HUES6 (cell line): ENCODE measurements around the gene SEC61B.
A peak's percentile ranks its signal among the peaks of the same experiment; 100 is the strongest.

Experiments used
- H3K27ac ChIP-seq: 2 replicates; pipeline ENCODE4 v1.7.0; 2013; ENCODE audit warnings: low read depth, mild to moderate bottlenecking, low read length, inconsistent platforms
- H3K27me3 ChIP-seq: 2 replicates; pipeline ENCODE4 v1.6.1; 2013; ENCODE audit warnings: low read length; ENCODE audit not compliant: control insufficient read depth, insufficient read depth
- H3K36me3 ChIP-seq: 2 replicates; pipeline ENCODE4 v1.6.1; 2013; ENCODE audit warnings: low read length; ENCODE audit not compliant: control insufficient read depth, insufficient read depth
- H3K4me1 ChIP-seq: 2 replicates; pipeline ENCODE4 v1.6.1; 2013; ENCODE audit warnings: low read length; ENCODE audit not compliant: control insufficient read depth, insufficient read depth
- H3K4me3 ChIP-seq: 2 replicates; pipeline ENCODE4 v1.5.1; 2013; ENCODE audit warnings: low read depth, low read length
- H3K9ac ChIP-seq: one replicate; pipeline ENCODE4 v1.6.1; 2013; ENCODE audit warnings: mild to moderate bottlenecking, low read length
- H3K9me3 ChIP-seq: 2 replicates; pipeline ENCODE4 v1.6.1; 2013; ENCODE audit warnings: low read depth, low read length; ENCODE audit not compliant: control insufficient read depth, insufficient read depth

Gene SEC61B

DNA sequence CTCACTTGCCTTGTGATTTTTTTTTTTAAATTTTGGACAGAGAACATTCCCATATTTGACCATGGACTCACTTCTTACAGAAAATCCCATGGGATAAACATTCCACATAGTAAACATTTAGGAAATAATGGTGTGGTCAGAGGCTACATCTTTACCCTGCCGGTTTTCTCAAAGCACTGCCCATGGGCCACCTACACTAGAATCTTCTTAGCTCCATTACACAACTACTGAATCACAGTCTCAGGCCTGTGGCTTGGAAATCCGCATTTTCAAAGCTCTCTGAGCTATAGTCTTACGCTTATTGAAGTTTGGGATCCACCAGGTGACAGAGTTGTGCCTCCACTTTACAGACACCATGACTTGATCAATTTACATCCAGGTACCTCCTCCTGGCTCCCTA, 39.7 kb upstream of the SEC61B start:
- H3K9ac ChIP-seq: no peak overlapping the region
- H3K36me3 ChIP-seq: no peaks in the 10 kb centered on the region
- H3K4me1 ChIP-seq: peaks cover 7% of the 10 kb centered on the region
- H3K27me3 ChIP-seq: no peaks in the 10 kb centered on the region
- no peak overlapping the region for H3K27ac ChIP-seq
- H3K9me3 ChIP-seq: no peaks in the 10 kb centered on the region
- H3K4me3 ChIP-seq: no peak overlapping the region

DNA sequence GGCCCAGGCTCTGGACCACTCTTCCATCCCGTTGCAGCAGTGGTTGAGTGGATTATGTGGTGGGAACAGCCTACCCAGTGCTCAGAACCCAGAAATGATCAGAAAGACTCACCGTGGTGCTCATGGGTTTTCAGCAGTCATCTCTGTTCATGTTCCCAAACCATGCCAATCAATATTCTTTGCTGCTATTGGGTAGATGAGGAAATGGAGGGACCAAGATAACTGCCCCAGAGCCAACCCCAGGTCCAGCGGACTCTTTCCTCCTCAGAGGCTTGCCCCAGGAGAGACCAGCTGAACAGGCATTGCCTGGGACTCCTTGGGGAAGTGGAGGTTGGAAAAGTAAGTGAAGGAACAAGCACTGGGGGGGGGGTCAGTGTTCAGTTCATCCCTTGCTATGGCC, 38.5 kb upstream of the SEC61B start:
- Histone ChIP-seq H3K36me3 (no peaks in the 10 kb centered on the region), H3K27me3 (0 out of 2 replicates have a peak, but pooled peaks cover 4% of the 10 kb centered on the region), H3K4me1 (peaks cover 7% of the 10 kb centered on the region), H3K9me3 (no peaks in the 10 kb centered on the region), H3K9ac (no peak overlapping the region), H3K4me3 (no peak overlapping the region), H3K27ac (no peak overlapping the region)

DNA sequence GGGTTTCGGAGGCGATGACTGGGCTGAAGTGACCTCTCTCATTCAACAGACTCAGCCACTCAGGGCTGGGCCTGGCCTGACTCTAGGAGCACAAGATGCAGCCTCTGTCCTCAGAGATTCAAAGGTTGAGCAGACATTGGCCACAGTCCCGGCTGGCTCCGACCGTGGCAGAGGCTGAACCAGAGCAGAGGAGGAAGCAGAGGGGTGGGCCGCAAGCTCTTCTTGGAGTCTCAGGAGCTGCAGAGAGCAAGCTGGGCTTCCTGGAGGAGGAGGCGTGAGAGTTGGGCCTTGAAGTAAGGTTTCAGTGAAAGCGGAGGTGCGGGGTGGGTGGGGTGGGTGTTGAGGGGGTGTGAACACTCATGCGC, 38.0 kb upstream of the SEC61B start:
- 0 out of 2 replicates have a peak, but pooled peaks cover 5% of the 10 kb centered on the region for H3K27me3 ChIP-seq
- H3K27ac ChIP-seq: no peak overlapping the region
- H3K9me3 ChIP-seq: no peaks in the 10 kb centered on the region
- peaks cover 7% of the 10 kb centered on the region for H3K4me1 ChIP-seq
- no peak overlapping the region for H3K4me3 ChIP-seq
- no peaks in the 10 kb centered on the region for H3K36me3 ChIP-seq
- no peak overlapping the region for H3K9ac ChIP-seq

DNA sequence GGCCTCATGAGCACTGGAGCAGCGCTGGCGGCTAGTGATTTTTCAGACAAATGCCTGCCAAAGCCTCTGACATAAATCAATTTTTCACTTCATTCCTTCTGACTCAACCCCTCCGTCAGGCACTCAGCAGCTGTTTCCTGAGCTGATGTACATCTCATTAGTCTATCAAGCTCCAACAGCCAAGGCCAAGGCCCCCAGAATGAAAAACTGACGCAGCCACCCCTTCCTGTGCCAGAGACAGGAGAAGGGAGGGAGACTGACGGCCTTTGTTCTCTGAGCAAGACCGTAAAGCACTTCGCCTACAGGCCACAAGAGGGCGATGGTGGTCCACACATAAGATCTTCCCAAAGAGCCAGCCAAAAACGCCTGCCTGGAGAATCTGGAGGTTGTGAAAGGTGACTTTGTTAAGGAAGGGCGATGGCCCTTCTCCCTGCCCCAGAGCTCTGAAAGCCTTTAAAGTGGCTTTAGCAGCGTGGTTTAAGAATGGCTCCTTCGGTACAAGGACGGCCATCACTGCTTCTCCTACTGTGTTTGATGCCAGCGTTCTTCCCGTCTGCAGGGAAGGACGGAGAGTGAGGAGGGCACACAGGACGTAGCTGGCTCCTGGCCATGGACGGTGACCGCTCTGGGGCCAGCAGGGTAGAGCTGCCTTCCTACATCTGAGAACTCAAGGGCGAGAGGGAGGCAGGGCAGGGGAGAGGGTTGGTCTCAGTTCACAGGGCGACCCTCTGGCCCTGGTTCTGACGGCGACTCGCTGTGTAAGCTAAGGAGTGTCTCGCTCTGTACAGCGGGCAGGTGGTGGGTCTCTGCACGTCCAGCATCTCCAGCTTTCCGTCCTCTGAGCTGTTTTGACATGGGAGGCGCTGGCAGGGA, 37.4 kb upstream of the SEC61B start:
- Histone ChIP-seq H3K36me3 (no peaks in the 10 kb centered on the region), H3K4me1 (peaks cover 7% of the 10 kb centered on the region), H3K27ac (no peak overlapping the region), H3K9me3 (no peaks in the 10 kb centered on the region), H3K27me3 (0 out of 2 replicates have a peak, but pooled peaks cover 5% of the 10 kb centered on the region), H3K4me3 (no peak overlapping the region), H3K9ac (peak overlapping the region; percentile 14)

DNA sequence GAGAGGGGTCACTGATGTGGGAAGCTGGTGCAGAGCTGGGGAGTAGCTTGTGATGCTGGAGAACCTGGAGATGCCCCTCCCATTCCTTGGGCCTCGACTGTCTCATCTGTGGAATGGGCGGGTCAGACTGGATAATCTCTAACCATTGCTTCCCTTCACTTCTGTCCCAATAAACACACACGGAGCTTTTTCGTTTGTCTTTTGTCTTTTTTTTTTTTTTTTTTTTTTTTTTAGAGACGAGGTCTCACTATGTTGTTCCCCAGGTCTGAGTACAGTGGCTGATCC, 36.8 kb upstream of the SEC61B start:
- H3K9ac ChIP-seq: no peak overlapping the region
- H3K27me3 ChIP-seq: 0 out of 2 replicates have a peak, but pooled peaks cover 5% of the 10 kb centered on the region
- H3K4me3 ChIP-seq: no peak overlapping the region
- no peaks in the 10 kb centered on the region for H3K36me3 ChIP-seq
- no peak overlapping the region for H3K27ac ChIP-seq
- H3K4me1 ChIP-seq: peaks cover 7% of the 10 kb centered on the region
- H3K9me3 ChIP-seq: no peaks in the 10 kb centered on the region

DNA sequence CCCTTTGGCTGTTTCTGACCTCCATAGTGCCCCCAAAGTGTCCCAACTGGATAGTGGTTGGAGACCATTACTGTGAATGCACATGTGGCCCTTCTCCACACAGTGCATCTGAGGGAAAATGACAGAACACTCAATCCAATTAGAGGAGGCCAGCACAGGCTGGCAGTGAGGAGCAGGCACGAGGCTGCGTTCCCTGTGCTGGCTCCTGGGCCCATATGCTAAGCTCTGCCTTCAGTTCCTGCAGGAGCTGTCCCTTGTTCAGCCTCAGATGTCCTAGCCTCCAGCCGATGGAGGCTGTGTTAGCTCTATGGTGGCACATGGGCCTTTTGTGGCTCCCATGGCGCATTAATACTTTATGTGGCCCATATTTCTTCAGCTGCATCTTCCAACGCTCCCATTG, 36.1 kb upstream of the SEC61B start:
- no peak overlapping the region for H3K27ac ChIP-seq
- H3K9ac ChIP-seq: no peak overlapping the region
- no peak overlapping the region for H3K4me3 ChIP-seq
- H3K27me3 ChIP-seq: 0 out of 2 replicates have a peak, but pooled peaks cover 5% of the 10 kb centered on the region
- H3K36me3 ChIP-seq: no peaks in the 10 kb centered on the region
- H3K9me3 ChIP-seq: no peaks in the 10 kb centered on the region
- peaks cover 7% of the 10 kb centered on the region for H3K4me1 ChIP-seq

DNA sequence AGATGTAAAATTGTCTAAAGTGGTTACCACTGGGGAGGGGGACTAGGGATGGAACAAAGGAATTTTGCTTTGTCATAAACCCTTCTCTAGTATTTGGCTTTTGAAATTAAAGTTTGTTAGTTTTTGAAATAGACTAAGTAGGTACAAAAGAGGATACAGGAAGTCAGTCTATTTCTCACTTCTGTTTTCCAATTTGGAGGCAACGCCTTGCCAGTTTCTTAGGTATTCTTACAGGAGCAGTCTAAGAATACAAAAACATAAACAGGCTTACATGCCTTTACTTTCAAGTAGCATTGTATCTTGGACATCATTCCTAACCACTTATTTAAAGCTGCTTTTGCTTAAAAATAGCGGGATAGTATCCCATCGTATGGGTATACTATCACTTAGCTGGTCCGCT, 34.8 kb upstream of the SEC61B start:
- H3K4me3 ChIP-seq: no peak overlapping the region
- 0 out of 2 replicates have a peak, but pooled peaks cover 5% of the 10 kb centered on the region for H3K27me3 ChIP-seq
- no peaks in the 10 kb centered on the region for H3K9me3 ChIP-seq
- no peak overlapping the region for H3K9ac ChIP-seq
- H3K36me3 ChIP-seq: no peaks in the 10 kb centered on the region
- no peak overlapping the region for H3K27ac ChIP-seq
- H3K4me1 ChIP-seq: peaks cover 7% of the 10 kb centered on the region

DNA sequence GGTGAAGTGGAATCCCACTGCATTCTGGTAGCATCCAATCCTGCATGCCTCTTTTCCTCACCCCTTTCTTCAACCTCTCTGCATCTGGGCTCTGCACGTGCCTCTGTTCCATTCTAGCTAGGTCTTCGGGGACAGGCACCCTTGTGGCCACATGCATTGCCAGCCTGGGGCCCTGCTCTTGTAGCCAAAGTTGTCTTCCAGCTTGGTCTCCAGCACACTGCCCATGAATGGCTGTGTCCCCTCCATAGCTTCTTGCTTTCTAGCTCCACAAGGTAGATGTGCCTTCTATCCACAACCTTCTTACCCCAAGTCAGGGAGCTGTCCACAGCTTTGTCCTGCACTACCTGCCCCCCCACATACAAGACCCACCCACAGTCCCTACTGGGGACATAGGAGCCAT, 32.9 kb upstream of the SEC61B start:
- Histone ChIP-seq H3K27me3 (0 out of 2 replicates have a peak, but pooled peaks cover 5% of the 10 kb centered on the region), H3K9ac (no peak overlapping the region), H3K4me1 (peaks cover 4% of the 10 kb centered on the region), H3K36me3 (no peaks in the 10 kb centered on the region), H3K27ac (no peak overlapping the region), H3K4me3 (no peak overlapping the region), H3K9me3 (no peaks in the 10 kb centered on the region)

DNA sequence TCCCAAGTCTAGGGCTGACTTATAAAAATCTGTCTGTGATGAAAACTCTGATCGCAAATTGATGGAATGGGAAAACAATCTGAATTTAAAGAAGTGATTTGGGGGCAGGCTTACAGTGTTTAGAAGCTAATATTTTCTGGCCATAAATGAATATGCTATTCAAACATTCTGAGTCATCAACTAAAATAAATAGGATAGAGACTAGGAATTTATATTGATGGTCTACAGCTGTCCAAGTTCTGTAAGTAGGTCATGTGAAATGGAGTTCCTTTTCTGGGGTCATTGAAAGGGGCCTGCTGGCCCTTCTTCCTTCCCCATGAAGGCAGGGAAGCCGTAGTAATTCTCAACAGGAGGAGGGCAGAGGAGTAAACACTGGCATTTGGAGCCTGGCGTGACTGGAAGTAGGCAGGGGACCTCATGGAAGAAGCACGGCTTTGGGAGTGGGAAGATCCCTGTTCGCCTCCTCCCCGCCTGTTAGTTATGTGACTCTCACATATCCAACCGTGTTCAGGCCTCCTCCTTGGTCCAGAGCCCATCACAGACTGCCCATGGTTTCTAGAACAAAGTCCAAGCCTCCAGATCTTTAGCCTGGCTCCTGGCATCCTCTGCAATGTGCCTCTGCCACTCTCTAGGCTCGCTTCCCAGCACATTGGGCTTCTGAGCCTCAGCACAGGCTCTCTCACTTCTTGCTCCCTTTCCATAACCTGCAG, 32.0 kb upstream of the SEC61B start:
- Histone ChIP-seq H3K36me3 (no peaks in the 10 kb centered on the region), H3K9me3 (no peaks in the 10 kb centered on the region), H3K9ac (no peak overlapping the region), H3K27ac (no peak overlapping the region), H3K4me3 (no peak overlapping the region), H3K4me1 (peaks cover under 1% of the 10 kb centered on the region), H3K27me3 (0 out of 2 replicates have a peak, but pooled peaks cover 5% of the 10 kb centered on the region)

DNA sequence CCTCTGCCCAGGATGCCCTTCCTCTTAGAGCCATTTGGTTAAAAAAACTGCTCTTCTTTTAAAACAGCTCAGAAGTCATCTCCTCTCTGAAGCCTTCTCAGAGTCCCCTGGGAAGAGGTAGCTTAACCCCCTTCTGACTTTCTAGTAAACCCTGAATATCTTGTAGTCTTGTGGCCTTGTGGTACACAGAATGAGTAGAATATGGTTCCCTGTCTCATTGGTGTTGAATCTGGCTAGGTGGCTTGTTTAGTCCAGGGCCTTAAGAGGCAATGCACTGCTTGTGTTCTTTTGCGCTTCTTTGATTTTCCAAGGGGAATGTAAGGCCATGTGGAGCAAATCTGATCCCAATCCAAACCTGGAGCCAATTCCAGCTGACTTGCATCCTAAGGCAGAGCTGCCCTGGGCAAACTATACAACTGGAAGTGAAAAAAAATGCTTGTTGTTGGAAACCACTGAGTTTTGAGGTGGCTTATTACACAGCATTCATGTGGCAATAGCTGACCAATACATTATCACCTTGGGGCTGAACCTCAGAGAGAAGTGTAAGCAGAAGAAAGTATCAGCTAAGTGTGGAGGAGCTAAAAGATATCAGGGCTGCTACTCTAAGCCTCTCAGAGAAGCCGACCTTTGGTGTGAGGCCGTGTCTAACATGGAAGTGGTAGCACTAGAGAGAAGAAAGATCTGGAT, 31.3 kb upstream of the SEC61B start:
- Histone ChIP-seq H3K27ac (no peak overlapping the region), H3K9me3 (no peaks in the 10 kb centered on the region), H3K27me3 (0 out of 2 replicates have a peak, but pooled peaks cover 5% of the 10 kb centered on the region), H3K9ac (no peak overlapping the region), H3K36me3 (no peaks in the 10 kb centered on the region), H3K4me3 (no peak overlapping the region), H3K4me1 (no peaks in the 10 kb centered on the region)
